ENCODE data around the gene THNSL1.

The THNSL1 gene

GRCh38 chr10:25052012-25052411 is 35.6 kb downstream of the THNSL1 start:
- H3K9ac ChIP-seq (ENCODE audit: low read depth, low read length, poor library complexity, severe bottlenecking): no peak overlapping the region
- H3K4me2 ChIP-seq (ENCODE audit: low read depth, low read length, poor library complexity, severe bottlenecking): no peak overlapping the region
- no peaks in the 10 kb centered on the region for H4K20me1 ChIP-seq (ENCODE audit: insufficient read depth, low read length, poor library complexity, severe bottlenecking)
- no peaks in the 10 kb centered on the region for H3F3A ChIP-seq (ENCODE audit: low read depth)
- H3K4me3 ChIP-seq (ENCODE audit: low read length, poor library complexity, severe bottlenecking): no peak overlapping the region
- H3K4me1 ChIP-seq (ENCODE audit: insufficient read depth, low read length, poor library complexity, severe bottlenecking): no peaks in the 10 kb centered on the region
- H3K9me2 ChIP-seq (replicated peaks; ENCODE audit: low read depth, low read length): no peaks in the 10 kb centered on the region
- no peaks in the 10 kb centered on the region for H3K36me3 ChIP-seq (ENCODE audit: insufficient read depth, low read length)
- no peaks in the 10 kb centered on the region for H3K79me2 ChIP-seq (ENCODE audit: insufficient read depth, low read length)
- no peak overlapping the region for H2AFZ ChIP-seq (ENCODE audit: low read length)
- TF ChIP-seq EZH2phosphoT487 (IDR thresholded peaks at IDR 0.05; ENCODE audit: borderline replicate concordance): no peak
- no peak for TF ChIP-seq CTCF (conservative IDR thresholded peaks at IDR 0.05; ENCODE audit: low read length)
- H3K9me3 ChIP-seq (ENCODE audit: insufficient read depth, low read depth, low read length): peaks cover 3% of the 10 kb centered on the region; the same call in 1 of the 2 replicates
- H3K27me3 ChIP-seq (ENCODE audit: insufficient read depth, low read length, poor library complexity, severe bottlenecking): no peaks in the 10 kb centered on the region

- Histone ChIP-seq H3K9ac (ENCODE audit: low read depth, low read length, poor library complexity, severe bottlenecking) (no peak overlapping the region), H3K9me3 (ENCODE audit: insufficient read depth, low read depth, low read length) (no peaks in the 10 kb centered on the region), H2AFZ (ENCODE audit: low read length) (no peak overlapping the region), H3K27me3 (ENCODE audit: insufficient read depth, low read length, poor library complexity, severe bottlenecking) (no peaks in the 10 kb centered on the region), H3K36me3 (ENCODE audit: insufficient read depth, low read length) (no peaks in the 10 kb centered on the region), H4K20me1 (ENCODE audit: insufficient read depth, low read length, poor library complexity, severe bottlenecking) (no peaks in the 10 kb centered on the region), H3F3A (ENCODE audit: low read depth) (no peaks in the 10 kb centered on the region), H3K9me2 (replicated peaks; ENCODE audit: low read depth, low read length) (no peaks in the 10 kb centered on the region), H3K4me3 (ENCODE audit: low read length, poor library complexity, severe bottlenecking) (no peak overlapping the region), H3K4me2 (ENCODE audit: low read depth, low read length, poor library complexity, severe bottlenecking) (no peak overlapping the region), H3K79me2 (ENCODE audit: insufficient read depth, low read length) (no peaks in the 10 kb centered on the region), H3K4me1 (ENCODE audit: insufficient read depth, low read length, poor library complexity, severe bottlenecking) (no peaks in the 10 kb centered on the region)
- TF ChIP-seq CTCF (conservative IDR thresholded peaks at IDR 0.05; ENCODE audit: low read length): no peak
- TF ChIP-seq EZH2phosphoT487 (IDR thresholded peaks at IDR 0.05; ENCODE audit: borderline replicate concordance): no peak
Measured at GRCh38 chr10:25056726-25057125, 40.3 kb downstream of the THNSL1 start.

- H3K9ac ChIP-seq (ENCODE audit: low read depth, low read length, poor library complexity, severe bottlenecking): no peak overlapping the region
- TF ChIP-seq CTCF (conservative IDR thresholded peaks at IDR 0.05; ENCODE audit: low read length): no peak
- no peak for TF ChIP-seq EZH2phosphoT487 (IDR thresholded peaks at IDR 0.05; ENCODE audit: borderline replicate concordance)
- no peak overlapping the region for H3K4me3 ChIP-seq (ENCODE audit: low read length, poor library complexity, severe bottlenecking)
- H3K36me3 ChIP-seq (ENCODE audit: insufficient read depth, low read length): no peaks in the 10 kb centered on the region
- H3K79me2 ChIP-seq (ENCODE audit: insufficient read depth, low read length): no peaks in the 10 kb centered on the region
- H3K4me2 ChIP-seq (ENCODE audit: low read depth, low read length, poor library complexity, severe bottlenecking): no peak overlapping the region
- H4K20me1 ChIP-seq (ENCODE audit: insufficient read depth, low read length, poor library complexity, severe bottlenecking): no peaks in the 10 kb centered on the region
- peaks cover 5% of the 10 kb centered on the region for H3K4me1 ChIP-seq (ENCODE audit: insufficient read depth, low read length, poor library complexity, severe bottlenecking)
- no peaks in the 10 kb centered on the region for H3K9me2 ChIP-seq (replicated peaks; ENCODE audit: low read depth, low read length)
- no peak overlapping the region for H2AFZ ChIP-seq (ENCODE audit: low read length)
- no peaks in the 10 kb centered on the region for H3K27me3 ChIP-seq (ENCODE audit: insufficient read depth, low read length, poor library complexity, severe bottlenecking)
- H3F3A ChIP-seq (ENCODE audit: low read depth): no peaks in the 10 kb centered on the region
- H3K9me3 ChIP-seq (ENCODE audit: insufficient read depth, low read depth, low read length): no peaks in the 10 kb centered on the region
Measured at GRCh38 chr10:25057886-25058285, 41.5 kb downstream of the THNSL1 start.

Data from Loucy (cell line).